Common myeloid progenitor, CD34-positive (primary cell): ENCODE results near the gene NOD2.

Experiments used
- CTCF ChIA-PET: fragments of 350-600 bp; sonication (Branson Sonifier 250); formaldehyde crosslinking; loops from one replicate; lab custom pipeline; 2021; ENCODE audit warnings: antibody characterized with exemption; lab: Charles Lee
- POLR2A ChIA-PET: fragments of 350-600 bp; sonication (Branson Sonifier 250); formaldehyde crosslinking; loops from one replicate; lab custom pipeline; 2021; ENCODE audit warnings: antibody characterized with exemption; lab: Charles Lee
- DNase-seq, 3 donors: peaks; one replicate each; pipeline versions ENCODE4 v3.0.0 to v3.0.0-alpha.2; 2013
- H3K27ac ChIP-seq, 2 experiments: 1 replicate in 1 of 2; 2 replicates in 1 of 2; pipeline ENCODE4 v1.7.0; 2013; ENCODE audit warnings: inconsistent platforms in 2 of 2, low read length in 2 of 2, mild to moderate bottlenecking in 2 of 2, low read depth in 1 of 2, moderate library complexity in 1 of 2; ENCODE audit not compliant: severe bottlenecking in 2 of 2, insufficient read depth in 1 of 2, poor library complexity in 1 of 2
- H3K27me3 ChIP-seq, 5 experiments: replicated peaks in 2 of 5; 1 replicate in 3 of 5; 2 replicates in 2 of 5; pipeline versions ENCODE4 v1.6.1 to v1.7.0; 2013; ENCODE audit warnings: low read length in 4 of 5, mild to moderate bottlenecking in 2 of 5, moderate library complexity in 2 of 5, inconsistent platforms in 1 of 5; ENCODE audit not compliant: insufficient read depth in 5 of 5, control insufficient read depth in 4 of 5
- H3K36me3 ChIP-seq, 4 experiments: 1 replicate in 2 of 4; 2 replicates in 2 of 4; pipeline versions ENCODE4 v1.6.1 to v1.7.0; 2013; ENCODE audit warnings: low read length in 3 of 4, control low read depth in 1 of 4, mild to moderate bottlenecking in 1 of 4; ENCODE audit not compliant: control insufficient read depth in 4 of 4, insufficient read depth in 4 of 4
- H3K4me1 ChIP-seq, 4 experiments: 1 replicate in 3 of 4; 2 replicates in 1 of 4; pipeline versions ENCODE4 v1.6.1 to v1.7.1; 2013; ENCODE audit warnings: low read length in 3 of 4, mild to moderate bottlenecking in 3 of 4, control low read depth in 1 of 4, inconsistent platforms in 1 of 4, moderate library complexity in 1 of 4; ENCODE audit not compliant: control insufficient read depth in 4 of 4, insufficient read depth in 4 of 4; ENCODE audit errors: control extremely low read depth in 1 of 4
- H3K4me3 ChIP-seq, 7 experiments: 1 replicate in 4 of 7; 2 replicates in 3 of 7; pipeline versions ENCODE4 v1.5.1 to v1.7.0; 2013; ENCODE audit warnings: mild to moderate bottlenecking in 7 of 7, low read length in 6 of 7, moderate library complexity in 6 of 7, inconsistent platforms in 2 of 7, low read depth in 2 of 7, control low read depth in 1 of 7; ENCODE audit not compliant: insufficient read depth in 4 of 7, control insufficient read depth in 1 of 7; ENCODE audit errors: extremely low read depth in 1 of 7
- H3K9me3 ChIP-seq, 5 experiments: 1 replicate in 4 of 5; 2 replicates in 1 of 5; pipeline versions ENCODE4 v1.6.1 to v1.7.1; 2013; ENCODE audit warnings: low read length in 4 of 5, mild to moderate bottlenecking in 2 of 5, inconsistent platforms in 1 of 5, low read depth in 1 of 5, moderate library complexity in 1 of 5; ENCODE audit not compliant: control insufficient read depth in 4 of 5, insufficient read depth in 2 of 5; ENCODE audit errors: control extremely low read depth in 1 of 5
- WGBS: methylation state at CpG from one replicate; pipeline ENCODE4 v1.1.5; 2013; ENCODE audit not compliant: insufficient coverage; 5-methylcytosine and 5-hydroxymethylcytosine counted together

The NOD2 gene

DNA sequence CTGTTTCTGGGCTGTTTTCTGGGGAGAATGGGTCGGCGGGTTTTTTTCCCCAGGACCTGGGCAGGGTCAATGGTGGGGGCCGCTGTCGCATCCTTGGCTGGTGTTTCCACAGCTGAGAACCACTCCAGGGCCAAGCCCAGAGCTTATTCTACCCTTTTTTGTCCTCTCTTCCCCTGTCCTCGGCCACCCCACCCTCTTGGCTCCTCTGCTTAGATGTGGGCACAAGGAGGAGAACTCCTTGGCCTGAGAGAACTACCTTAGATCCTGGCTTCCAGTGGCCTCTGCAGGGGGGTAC lies 4.0 kb downstream of the NOD2 start:
- CTCF ChIA-PET = interaction anchor here (1.0 to 4.3 kb wide), 6 partner anchors 12 to 109 kb away, joined by 3 to 17 read pairs (median 6); no protein-coding TSS in a partner anchor
- Histone ChIP-seq H3K27me3 (no peaks in the 10 kb centered on the region), H3K9me3 (no peaks in the 10 kb centered on the region), H3K27ac (no peak overlapping the region), H3K4me1 (peaks cover 3 to 58% (median 47%) of the 10 kb centered on the region in 4 experiments), H3K36me3 (no peaks in the 10 kb centered on the region), H3K4me3 (peak overlapping the region in 3 of 7 experiments; percentile 59 to 81 (median 68))
- 100% methylated on average over 5 of the region's 5 CpGs for WGBS
- DNase-seq = no peak
- POLR2A ChIA-PET = interaction anchor here (1.1 kb wide), 1 partner anchor 12 kb away, joined by 3 read pairs; no protein-coding TSS in a partner anchor

DNA sequence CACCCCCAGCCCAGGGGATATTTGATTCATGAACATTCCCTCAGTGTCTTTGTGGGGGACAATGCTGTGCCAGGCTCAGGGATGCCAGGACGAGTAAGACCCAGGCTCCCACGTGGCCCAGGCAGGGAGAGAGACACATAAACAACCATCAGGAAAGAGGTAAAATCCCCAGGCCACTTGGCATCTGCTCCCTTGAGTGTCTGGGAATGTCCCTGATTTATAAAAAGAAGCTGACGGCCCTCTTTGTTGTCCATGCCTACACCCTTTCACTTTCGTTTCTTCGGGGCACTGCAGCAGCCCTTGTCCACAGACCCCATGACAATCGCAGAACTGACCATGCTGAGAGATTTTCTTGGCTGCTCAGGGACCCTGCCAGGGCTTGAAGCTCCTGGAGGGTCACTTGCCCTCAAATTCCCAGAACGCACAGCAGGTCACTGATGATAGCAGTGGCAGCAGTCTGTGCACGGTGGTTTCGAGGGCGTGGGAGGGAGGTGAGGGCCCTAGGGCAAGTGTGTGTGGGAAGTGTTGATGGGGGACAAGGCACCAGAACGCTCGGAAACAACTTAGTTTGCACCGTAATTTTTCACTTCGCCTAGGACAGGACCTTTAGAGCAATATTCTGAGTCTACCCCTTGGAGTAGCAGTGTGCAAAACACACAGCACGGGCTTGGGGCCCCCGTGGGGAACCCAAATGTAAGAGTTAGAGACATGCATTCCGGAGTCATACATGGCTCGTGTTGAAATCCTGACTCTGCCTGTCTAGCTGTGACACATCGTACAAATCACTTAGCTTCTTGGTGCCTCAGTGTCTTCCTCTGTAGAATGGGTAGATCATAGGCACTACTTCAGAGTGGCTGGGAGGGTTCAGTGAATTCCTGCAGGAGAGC lies 4.7 kb downstream of the NOD2 start:
- no peaks in the 10 kb centered on the region for H3K27me3 ChIP-seq
- no peak overlapping the region for H3K27ac ChIP-seq
- H3K4me1 ChIP-seq = peaks cover 6 to 60% (median 52%) of the 10 kb centered on the region in 4 experiments
- no peaks in the 10 kb centered on the region for H3K36me3 ChIP-seq
- ChIA-PET CTCF (interaction anchor here (0.7 to 4.3 kb wide), 6 partner anchors 13 to 109 kb away, joined by 3 to 17 read pairs (median 10); no protein-coding TSS in a partner anchor), POLR2A (interaction anchor here (0.8 kb wide), 1 partner anchor 14 kb away, joined by 6 read pairs; no protein-coding TSS in a partner anchor)
- H3K4me3 ChIP-seq = peak overlapping the region in 5 of 7 experiments; percentile 18 to 81 (median 59)
- WGBS = 57% methylated on average over 12 of the region's 19 CpGs
- no peaks in the 10 kb centered on the region for H3K9me3 ChIP-seq
- DNase-seq = peak in 2 of 3 donors; percentile 70 to 71

DNA sequence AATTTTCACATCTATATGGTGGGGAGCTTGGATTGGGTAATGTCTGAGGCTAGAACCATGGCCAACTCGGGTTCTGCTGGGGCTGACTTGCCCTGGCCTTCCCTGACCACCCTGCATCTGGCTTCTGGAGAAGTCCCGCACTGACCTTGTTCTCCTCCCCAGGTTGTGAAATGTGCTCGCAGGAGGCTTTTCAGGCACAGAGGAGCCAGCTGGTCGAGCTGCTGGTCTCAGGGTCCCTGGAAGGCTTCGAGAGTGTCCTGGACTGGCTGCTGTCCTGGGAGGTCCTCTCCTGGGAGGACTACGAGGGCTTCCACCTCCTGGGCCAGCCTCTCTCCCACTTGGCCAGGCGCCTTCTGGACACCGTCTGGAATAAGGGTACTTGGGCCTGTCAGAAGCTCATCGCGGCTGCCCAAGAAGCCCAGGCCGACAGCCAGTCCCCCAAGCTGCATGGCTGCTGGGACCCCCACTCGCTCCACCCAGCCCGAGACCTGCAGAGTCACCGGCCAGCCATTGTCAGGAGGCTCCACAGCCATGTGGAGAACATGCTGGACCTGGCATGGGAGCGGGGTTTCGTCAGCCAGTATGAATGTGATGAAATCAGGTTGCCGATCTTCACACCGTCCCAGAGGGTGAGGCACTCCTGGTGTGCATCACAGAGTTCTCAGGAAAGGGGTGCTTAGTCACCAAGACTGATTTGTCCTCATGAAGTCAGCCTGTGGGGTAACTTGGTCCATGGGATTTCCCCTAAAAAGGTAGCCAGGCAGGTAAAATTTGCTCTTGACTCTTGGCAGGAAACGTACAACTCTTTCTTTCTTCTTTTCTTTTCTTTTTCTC lies 6.1 kb downstream of the NOD2 start:
- 89% methylated on average over 19 of the region's 19 CpGs for WGBS
- peaks cover 6 to 49% (median 45%) of the 10 kb centered on the region in 4 experiments for H3K4me1 ChIP-seq
- H3K27ac ChIP-seq = no peak overlapping the region
- no peak for DNase-seq
- peaks cover 0 to 9% (median 6%) of the 10 kb centered on the region in 5 experiments for H3K9me3 ChIP-seq
- H3K27me3 ChIP-seq = no peaks in the 10 kb centered on the region
- no peak overlapping the region for H3K4me3 ChIP-seq
- ChIA-PET POLR2A (no interaction called here), CTCF (interaction anchor here (0.8 to 3.9 kb wide), 6 partner anchors 10 to 47 kb away, joined by 3 to 14 read pairs (median 4); no protein-coding TSS in a partner anchor)
- H3K36me3 ChIP-seq = no peaks in the 10 kb centered on the region

GRCh38 chr16:50702725-50703124 lies 9.3 kb downstream of the NOD2 start:
- Histone ChIP-seq H3K4me1 (peaks cover 4 to 37% (median 27%) of the 10 kb centered on the region in 4 experiments), H3K4me3 (no peak overlapping the region), H3K36me3 (no peaks in the 10 kb centered on the region), H3K9me3 (peaks cover 0 to 11% (median 6%) of the 10 kb centered on the region in 5 experiments), H3K27ac (peak overlapping the region in 1 of 2 experiments; percentile 37), H3K27me3 (no peaks in the 10 kb centered on the region)
- 40% methylated on average over 2 of the region's 3 CpGs for WGBS
- ChIA-PET CTCF (interaction anchor here (0.6 to 2.1 kb wide), 8 partner anchors 11 to 415 kb away, joined by 3 to 11 read pairs (median 5); no protein-coding TSS in a partner anchor), POLR2A (interaction anchor here (1.3 to 1.4 kb wide), 2 partner anchors 17 to 19 kb away, joined by 3 to 4 read pairs; no protein-coding TSS in a partner anchor)
- peak in 2 of 3 donors; percentile 92 to 95 for DNase-seq

DNA sequence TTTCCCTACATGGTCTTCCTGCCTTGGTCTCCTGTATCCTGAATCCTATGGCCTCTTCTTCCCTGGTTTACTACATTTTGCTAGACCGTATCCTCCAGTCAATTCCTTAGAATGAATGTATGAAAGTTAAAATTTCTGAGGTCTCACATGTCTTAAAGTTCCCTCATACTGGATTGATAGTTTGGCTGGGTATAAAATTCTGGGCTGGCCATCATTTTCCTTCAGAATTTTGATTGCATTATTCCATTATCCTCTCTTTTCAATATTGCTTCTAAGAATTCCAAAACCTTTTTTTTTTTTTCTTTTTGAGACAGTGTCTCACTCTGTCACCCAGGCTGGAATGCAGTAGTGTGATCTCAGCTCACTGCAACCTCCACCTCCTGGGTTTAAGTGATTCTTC lies 10.8 kb downstream of the NOD2 start:
- no peak overlapping the region for H3K27ac ChIP-seq
- ChIA-PET CTCF (interaction anchor here (1.1 to 2.1 kb wide), 4 partner anchors 9 to 39 kb away, joined by 3 to 11 read pairs (median 7); no protein-coding TSS in a partner anchor), POLR2A (no interaction called here)
- no peak overlapping the region for H3K4me3 ChIP-seq
- H3K36me3 ChIP-seq = peaks cover 0 to 2% (median 0%) of the 10 kb centered on the region in 4 experiments
- H3K4me1 ChIP-seq = peaks cover 10 to 40% (median 33%) of the 10 kb centered on the region in 4 experiments
- WGBS = 100% methylated on average over 1 of the region's 1 CpG
- DNase-seq = no peak
- no peaks in the 10 kb centered on the region for H3K27me3 ChIP-seq
- H3K9me3 ChIP-seq = peaks cover 0 to 11% (median 6%) of the 10 kb centered on the region in 5 experiments

DNA sequence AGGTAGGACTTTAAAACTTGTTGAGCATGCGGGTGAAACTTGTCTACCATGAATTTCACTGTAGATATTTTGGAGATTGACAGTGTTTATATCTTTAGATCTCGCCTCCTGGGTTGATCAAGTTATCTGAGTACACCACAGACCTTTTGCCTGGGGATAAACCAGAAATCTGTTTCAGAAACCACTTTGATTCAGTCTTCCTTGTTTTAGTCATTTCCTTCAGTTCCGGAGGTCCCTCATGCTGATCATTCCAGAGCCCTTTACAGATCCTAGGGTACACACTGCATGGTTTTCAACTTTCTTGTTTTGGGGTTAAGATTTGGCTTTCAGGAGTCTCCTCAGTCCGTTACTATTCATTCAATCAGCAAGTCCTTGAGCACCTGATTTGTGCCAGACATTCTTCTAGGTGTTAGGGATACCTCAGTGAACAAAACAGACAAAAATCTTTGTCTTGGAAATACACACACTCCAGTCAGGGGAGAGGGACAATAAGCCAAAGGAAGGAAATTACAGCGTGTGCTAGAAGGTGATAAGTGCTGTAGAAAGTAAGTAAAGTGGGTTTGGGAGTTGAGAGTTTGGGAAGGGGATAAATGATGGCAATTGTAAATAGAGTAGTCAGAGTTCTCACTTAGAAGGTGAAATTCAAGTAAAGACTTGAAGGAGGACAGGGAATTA lies 12.2 kb downstream of the NOD2 start:
- no peak overlapping the region for H3K27ac ChIP-seq
- ChIA-PET CTCF (interaction anchor here (0.7 to 1.1 kb wide), 2 partner anchors 13 to 38 kb away, joined by 3 read pairs; no protein-coding TSS in a partner anchor), POLR2A (no interaction called here)
- H3K4me3 ChIP-seq = no peak overlapping the region
- 27% methylated on average over 4 of the region's 5 CpGs for WGBS
- H3K27me3 ChIP-seq = no peaks in the 10 kb centered on the region
- H3K36me3 ChIP-seq = peaks cover 0 to 2% (median 0%) of the 10 kb centered on the region in 4 experiments
- peaks cover 0 to 11% (median 6%) of the 10 kb centered on the region in 5 experiments for H3K9me3 ChIP-seq
- no peak for DNase-seq
- H3K4me1 ChIP-seq = peaks cover 20 to 54% (median 44%) of the 10 kb centered on the region in 4 experiments
